Lower leg skin (tissue), 4 donors: Measurements from ENCODE around the gene LENG1. TPM values are rescaled to one million over a fixed set of nuclear protein-coding genes. Genes with fewer than 3 reads are reported as not detected.

Experiments used
- DNase-seq, 2 donors: peaks; one replicate each; pipeline ENCODE4 v3.0.0-alpha.2; 2019; ENCODE audit warnings: low spot score in 2 of 2
- H3K4me3 ChIP-seq: fragments of 200-600 bp; sonication (generic); 2 replicates; pipeline ENCODE4 v1.5.1; 2017; ENCODE audit warnings: mild to moderate bottlenecking, low read depth; ENCODE audit not compliant: poor library complexity, severe bottlenecking
- POLR2A ChIP-seq, 2 donors: fragments of 450-650 bp; IDR thresholded peaks; one replicate each; pipeline ENCODE4 v1.6.1; 2016 to 2017; ENCODE audit warnings: antibody characterized with exemption in 2 of 2, mild to moderate bottlenecking in 1 of 2, moderate library complexity in 1 of 2
- WGBS, 2 donors: methylation state at CpG; one replicate each; pipeline ENCODE4 v1.1.5; 2018; 5-methylcytosine and 5-hydroxymethylcytosine counted together
- intact Hi-C: fragments of 100-400 bp; cut with DNase I; formaldehyde crosslinking; loops from one replicate; pipeline ENCODE4 v1.15.0; 2023; ENCODE audit warnings: low total_unique reads
- total RNA-seq, 4 donors: library from RNA; depleted of rRNA; stranded (reverse); fragments of >200 nt; gene quantifications; one replicate each; pipeline ENCODE4 v1.1.0, GENCODE V29; 2016
- TF ChIP-seq, protein P1 (sequence below), 3 donors: fragments of 450-650 bp; IDR thresholded peaks; one replicate each; pipeline ENCODE4 v1.5.1; 2016; ENCODE audit warnings: antibody characterized with exemption in 3 of 3, mild to moderate bottlenecking in 3 of 3, moderate library complexity in 2 of 3

LENG1 gene
- total RNA-seq, 4 donors from 2014 or later, result 6.0 to 8.4 (median 6.6) TPM

DNA sequence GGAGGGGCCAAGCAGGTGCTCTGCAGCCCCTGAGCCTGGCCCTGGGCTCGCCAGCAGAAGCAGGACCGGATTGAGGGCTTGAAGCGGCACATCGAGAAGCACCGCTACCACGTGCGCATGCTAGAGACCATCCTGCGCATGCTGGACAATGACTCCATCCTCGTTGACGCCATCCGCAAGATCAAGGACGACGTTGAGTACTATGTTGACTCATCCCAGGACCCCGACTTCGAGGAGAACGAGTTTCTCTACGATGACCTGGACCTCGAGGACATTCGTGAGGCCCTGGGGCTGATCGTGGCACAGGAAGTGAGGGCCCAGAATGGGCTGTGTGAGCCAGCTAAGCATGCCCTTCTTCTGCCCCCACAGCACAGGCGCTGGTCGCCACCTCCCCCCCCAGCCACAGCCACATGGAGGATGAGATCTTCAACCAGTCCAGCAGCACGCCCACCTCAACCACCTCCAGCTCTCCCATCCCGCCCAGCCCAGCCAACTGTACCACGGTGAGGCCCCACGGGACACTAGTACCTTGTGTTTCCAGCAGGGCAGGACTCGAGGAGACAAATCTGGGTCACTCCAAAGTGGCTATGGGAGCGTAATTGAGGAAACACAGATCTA lies 13.9 kb downstream of the LENG1 start:
- intact Hi-C loops, result no loop called here
- no peak for DNase-seq
- 85 to 86% methylated on average over 28 of the region's 28 CpGs for WGBS, 2 donors
- no peak for TF ChIP-seq POLR2A (IDR thresholded peaks at IDR 0.05)
- TF ChIP-seq, protein P1, sequence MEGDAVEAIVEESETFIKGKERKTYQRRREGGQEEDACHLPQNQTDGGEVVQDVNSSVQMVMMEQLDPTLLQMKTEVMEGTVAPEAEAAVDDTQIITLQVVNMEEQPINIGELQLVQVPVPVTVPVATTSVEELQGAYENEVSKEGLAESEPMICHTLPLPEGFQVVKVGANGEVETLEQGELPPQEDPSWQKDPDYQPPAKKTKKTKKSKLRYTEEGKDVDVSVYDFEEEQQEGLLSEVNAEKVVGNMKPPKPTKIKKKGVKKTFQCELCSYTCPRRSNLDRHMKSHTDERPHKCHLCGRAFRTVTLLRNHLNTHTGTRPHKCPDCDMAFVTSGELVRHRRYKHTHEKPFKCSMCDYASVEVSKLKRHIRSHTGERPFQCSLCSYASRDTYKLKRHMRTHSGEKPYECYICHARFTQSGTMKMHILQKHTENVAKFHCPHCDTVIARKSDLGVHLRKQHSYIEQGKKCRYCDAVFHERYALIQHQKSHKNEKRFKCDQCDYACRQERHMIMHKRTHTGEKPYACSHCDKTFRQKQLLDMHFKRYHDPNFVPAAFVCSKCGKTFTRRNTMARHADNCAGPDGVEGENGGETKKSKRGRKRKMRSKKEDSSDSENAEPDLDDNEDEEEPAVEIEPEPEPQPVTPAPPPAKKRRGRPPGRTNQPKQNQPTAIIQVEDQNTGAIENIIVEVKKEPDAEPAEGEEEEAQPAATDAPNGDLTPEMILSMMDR (IDR thresholded peaks at IDR 0.05), result no peak
- H3K4me3 ChIP-seq, result no peak overlapping the region

DNA sequence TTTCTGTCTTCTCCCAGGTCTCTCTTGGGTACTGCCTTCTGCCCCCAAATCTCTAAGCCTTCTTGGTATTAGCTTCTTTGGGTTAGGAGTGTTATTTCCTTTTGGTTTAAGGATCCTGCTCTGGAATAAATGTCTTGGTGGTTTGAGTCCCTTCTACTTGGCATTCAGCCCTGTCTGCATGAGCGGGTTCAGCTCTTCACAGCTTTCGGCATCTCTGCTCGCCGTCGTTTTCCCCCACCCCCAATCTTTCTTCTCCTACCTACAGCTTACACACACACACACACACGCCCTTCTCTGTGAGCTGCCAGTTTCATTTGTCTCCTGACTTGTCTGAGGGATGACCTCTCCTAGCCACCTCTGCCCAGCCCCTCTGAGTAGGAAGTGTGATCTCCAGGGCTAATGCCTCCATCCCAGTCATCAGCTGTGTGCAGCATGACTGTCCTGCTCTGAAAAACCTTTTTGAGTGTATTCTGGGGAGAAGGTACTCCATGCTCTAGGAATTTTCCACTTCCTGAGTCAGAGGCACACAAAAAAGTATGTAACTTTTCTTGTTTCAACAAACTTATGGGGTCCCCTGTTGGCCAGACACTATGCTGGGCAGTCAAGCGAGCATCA lies 17.2 kb downstream of the LENG1 start:
- no peak overlapping the region for H3K4me3 ChIP-seq
- no peak for DNase-seq
- no peak for TF ChIP-seq POLR2A (IDR thresholded peaks at IDR 0.05)
- TF ChIP-seq, protein P1 (IDR thresholded peaks at IDR 0.05), result no peak
- intact Hi-C loops, result no loop called here
- WGBS, 2 donors, result 75 to 86% methylated on average over 7 of the region's 7 CpGs

DNA sequence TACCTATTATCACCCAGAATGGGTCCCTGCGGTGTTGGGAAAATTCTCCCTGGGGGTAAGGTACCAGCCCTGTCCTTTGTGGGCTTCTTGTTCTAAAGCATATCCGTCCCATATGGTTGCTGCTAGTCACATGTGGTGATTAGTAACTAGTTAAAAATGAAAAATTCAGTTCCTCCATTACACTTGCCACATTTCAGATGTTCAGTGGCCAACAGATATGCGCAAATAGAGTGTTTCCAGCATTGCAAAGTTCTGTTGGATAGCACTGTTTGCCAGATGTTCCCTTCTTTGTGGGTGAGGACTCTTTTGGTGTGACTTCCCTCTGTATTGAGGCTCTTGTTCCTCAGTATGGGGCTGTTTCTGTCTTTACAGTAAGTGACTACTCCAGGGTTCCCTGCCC lies 18.2 kb downstream of the LENG1 start:
- DNase-seq, result no peak
- no peak overlapping the region for H3K4me3 ChIP-seq
- intact Hi-C loops, result no loop called here
- no peak for TF ChIP-seq POLR2A (IDR thresholded peaks at IDR 0.05)
- TF ChIP-seq, protein P1 (IDR thresholded peaks at IDR 0.05), result no peak
- 58 to 74% methylated on average over 3 of the region's 3 CpGs for WGBS, 2 donors

DNA sequence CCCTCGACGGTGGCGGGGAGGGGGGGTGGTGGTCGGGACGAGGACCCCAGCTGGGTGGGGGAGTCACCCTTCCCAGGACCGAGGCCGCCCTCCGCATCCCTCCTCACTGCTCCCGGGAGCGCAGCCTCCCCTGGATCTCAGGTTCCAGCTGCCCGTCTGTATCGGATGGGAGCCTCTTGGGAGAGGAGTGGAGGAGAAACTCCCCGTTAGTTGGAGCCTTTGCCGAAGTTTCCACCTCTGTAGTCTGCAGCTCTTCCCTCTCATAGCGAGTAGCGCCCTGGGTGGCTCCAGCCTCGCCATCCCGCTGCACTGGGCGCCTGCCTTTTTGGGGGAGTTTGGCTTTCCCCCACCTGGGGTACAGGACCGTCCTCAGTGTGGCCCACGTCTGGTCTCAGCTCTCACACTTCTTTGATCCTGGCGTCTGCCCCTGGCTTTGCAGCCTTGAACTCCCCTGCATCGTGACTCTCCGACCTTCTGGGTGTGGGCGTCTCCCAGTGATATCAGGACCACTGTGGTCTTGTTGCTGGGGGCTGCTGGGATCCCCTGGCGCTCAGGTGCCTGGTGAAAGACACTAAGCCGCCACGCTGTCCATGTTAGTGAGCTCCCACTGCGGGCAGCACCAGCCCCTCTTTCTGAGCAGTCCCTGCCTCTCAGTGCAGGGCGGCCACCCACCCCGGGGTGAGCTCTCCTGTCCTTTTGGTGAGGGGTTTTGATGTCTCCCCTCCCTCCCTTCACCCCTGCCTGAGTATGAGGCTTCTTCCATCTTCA lies 20.8 kb downstream of the LENG1 start:
- peak overlapping the region; percentile 91 for H3K4me3 ChIP-seq
- DNase-seq, result no peak
- WGBS, 2 donors, result 26 to 42% methylated on average over 16 to 28 of the region's 31 CpGs
- intact Hi-C loops, result no loop called here
- TF ChIP-seq, protein P1 (IDR thresholded peaks at IDR 0.05), result no peak
- no peak for TF ChIP-seq POLR2A (IDR thresholded peaks at IDR 0.05)

DNA sequence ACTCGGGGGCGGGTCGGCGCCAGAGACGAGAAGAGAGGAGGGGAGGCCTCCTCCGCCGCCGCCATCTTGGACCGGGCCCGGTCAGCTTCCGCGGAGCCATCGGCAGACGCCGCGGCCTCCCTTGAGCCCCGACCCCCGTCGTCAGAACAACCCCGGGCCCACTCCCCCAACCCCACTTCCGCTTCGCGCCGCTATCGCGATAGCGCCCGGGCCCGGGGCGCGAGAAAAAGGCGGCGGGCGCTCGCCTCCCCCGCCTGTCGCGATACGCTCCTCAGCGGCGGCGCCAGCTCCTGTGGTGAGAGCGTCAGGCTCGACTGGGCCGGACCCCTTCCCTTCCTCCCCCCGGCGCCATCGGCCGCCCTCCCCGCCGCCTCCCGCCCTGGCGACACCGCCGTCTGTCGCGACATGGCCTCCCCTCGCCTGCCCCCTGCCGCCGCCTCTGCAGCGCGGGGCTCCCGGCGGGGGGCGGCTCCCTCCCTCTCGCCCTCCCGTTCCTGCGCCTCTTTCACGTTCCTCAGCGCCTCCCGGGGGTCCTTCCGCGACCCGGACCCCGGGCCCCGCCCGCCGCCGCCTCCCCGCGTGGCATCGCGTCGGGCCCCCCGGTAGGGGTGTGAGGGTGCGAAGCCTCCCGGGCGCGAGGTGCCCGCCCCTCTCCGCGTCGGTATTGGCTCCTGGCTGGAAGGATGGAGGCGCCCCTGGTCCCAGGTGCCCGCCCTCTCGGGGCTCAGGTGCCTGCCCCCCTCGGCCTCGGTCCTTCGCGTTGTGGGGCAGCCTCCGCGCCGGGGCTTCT lies 21.6 kb downstream of the LENG1 start, which contains the start of gene CNOT3:
Gene CNOT3 (plus strand): TSS at position 64 of the 790 bp plus-strand sequence. CDS start 5,217 bp downstream, outside the sequence.
- H3K4me3 ChIP-seq, result peak within 1 kb of the TSS; percentile 91
- intact Hi-C loops, result no loop called here
- TF ChIP-seq POLR2A (IDR thresholded peaks at IDR 0.05), result peak in 1 of 2 donors; percentile 62
- TF ChIP-seq, protein P1 (IDR thresholded peaks at IDR 0.05), result no peak
- DNase-seq, result peak in 1 of 2 donors; percentile 92
- WGBS, 2 donors, result 0% methylated on average over 31 to 50 of the region's 103 CpGs
